PC-9 (cell line): ENCODE measurements around the gene ZNF618. TPM values are rescaled to one million over a fixed set of nuclear protein-coding genes. Genes with fewer than 3 reads are reported as not detected.

ENCODE experiments used
- BruUV-seq: library from RNA; stranded (reverse); fragments of 400-500 nt; replicated peaks from 2 replicates; lab custom pipeline; 2021; lab: Mats Ljungman, UMichigan
- CTCF ChIA-PET: fragments of 300-600 bp; sonication (Branson Sonifier 250); formaldehyde crosslinking; loops from one replicate; lab custom pipeline; 2022; ENCODE audit warnings: antibody characterized with exemption; lab: Charles Lee
- POLR2A ChIA-PET: fragments of 300-600 bp; sonication (Branson Sonifier 250); formaldehyde crosslinking; loops from one replicate; lab custom pipeline; 2022; ENCODE audit warnings: antibody characterized with exemption; ENCODE audit not compliant: unreplicated experiment; lab: Charles Lee
- DNase-seq, 2 experiments: peaks; one replicate each; pipeline versions ENCODE4 v3.0.0 to v3.0.0-alpha.2; 2015 to 2022; ENCODE audit warnings: mixed read lengths in 1 of 2
- H2AFZ ChIP-seq: fragments of 200-600 bp; sonication (generic); 2 replicates; pipeline ENCODE4 v1.8.1; 2017; ENCODE audit warnings: antibody characterized with exemption
- H3F3A ChIP-seq: fragments of 200-600 bp; sonication (generic); 2 replicates; pipeline ENCODE4 v1.8.1; 2017; ENCODE audit warnings: antibody characterized with exemption, mild to moderate bottlenecking, low read depth; ENCODE audit not compliant: insufficient read depth
- H3K27ac ChIP-seq: fragments of 200-600 bp; sonication (generic); 2 replicates; pipeline ENCODE4 v1.6.1; 2016; ENCODE audit warnings: mixed run types
- H3K27me3 ChIP-seq: fragments of 200-600 bp; sonication (generic); 2 replicates; pipeline ENCODE4 v1.6.1; 2016; ENCODE audit warnings: low read depth, mixed run types; ENCODE audit not compliant: insufficient read depth
- H3K36me3 ChIP-seq: fragments of 200-600 bp; sonication (generic); 2 replicates; pipeline ENCODE4 v1.6.1; 2016; ENCODE audit warnings: low read depth, mixed run types
- H3K4me1 ChIP-seq: fragments of 200-600 bp; sonication (generic); replicated peaks from 2 replicates; pipeline ENCODE4 v1.6.1; 2016; ENCODE audit warnings: mixed run types; ENCODE audit not compliant: insufficient read depth
- H3K4me2 ChIP-seq: fragments of 200-600 bp; sonication (generic); 2 replicates; pipeline ENCODE4 v1.6.1; 2017; ENCODE audit warnings: mixed run types
- H3K4me3 ChIP-seq: fragments of 200-600 bp; sonication (generic); 2 replicates; pipeline ENCODE4 v1.6.1; 2016; ENCODE audit warnings: mixed run types
- H3K79me2 ChIP-seq: fragments of 200-600 bp; sonication (generic); 2 replicates; pipeline ENCODE4 v1.6.1; 2017; ENCODE audit warnings: low read depth, mixed run types
- H3K9me2 ChIP-seq: fragments of 200-600 bp; sonication (generic); 2 replicates; pipeline ENCODE4 v1.8.1; 2017; ENCODE audit warnings: mild to moderate bottlenecking; ENCODE audit not compliant: insufficient read depth
- H3K9me3 ChIP-seq: fragments of 200-600 bp; sonication (generic); 2 replicates; pipeline ENCODE4 v1.8.1; 2016; ENCODE audit warnings: low read depth; ENCODE audit not compliant: insufficient read depth
- H4K20me1 ChIP-seq: fragments of 200-600 bp; sonication (generic); 2 replicates; pipeline ENCODE4 v1.8.1; 2017; ENCODE audit not compliant: insufficient read depth
- CTCF ChIP-seq: fragments of 200-600 bp; sonication (generic); conservative IDR thresholded peaks from 2 replicates; pipeline ENCODE4 v1.6.1; 2017; ENCODE audit warnings: mixed run types, antibody characterized with exemption, mild to moderate bottlenecking, moderate library complexity
- EZH2 ChIP-seq: fragments of 200-600 bp; sonication (generic); IDR thresholded peaks from 2 replicates; pipeline ENCODE4 v1.8.0; 2017; ENCODE audit warnings: antibody characterized with exemption, low read depth
- intact Hi-C: fragments of 100-400 bp; cut with micrococcal nuclease; formaldehyde crosslinking; loops from one replicate; pipeline ENCODE4 v1.10.0; 2022; ENCODE audit not compliant: unreplicated experiment
- total RNA-seq: library from RNA; stranded (reverse); gene quantifications from 2 replicates; pipeline ENCODE4 v1.2.3, GENCODE V29; 2021

The ZNF618 gene
- total RNA-seq, 1 experiment from 2014 or later, result 0.20 TPM

- Histone ChIP-seq H3K27me3 (peaks cover 52% of the 10 kb centered on the region; the same call in 1 of the 2 replicates), H3K79me2 (no peaks in the 10 kb centered on the region), H3K9me3 (no peaks in the 10 kb centered on the region), H3K4me3 (no peak overlapping the region), H2AFZ (no peak overlapping the region), H3K9me2 (no peaks in the 10 kb centered on the region), H3K4me2 (no peak overlapping the region), H3K4me1 (no peaks in the 10 kb centered on the region), H3K36me3 (no peaks in the 10 kb centered on the region), H4K20me1 (no peaks in the 10 kb centered on the region), H3F3A (no peaks in the 10 kb centered on the region), H3K27ac (no peak overlapping the region)
- ChIA-PET CTCF (no interaction called here), POLR2A (no interaction called here)
- DNase-seq, result no peak
- TF ChIP-seq EZH2 (no peak), CTCF (no peak)
- intact Hi-C loops, result no loop called here
- no TSS peak for BruUV-seq
Measured at GRCh38 chr9:113863345-113863744, 12.8 kb upstream of the ZNF618 start.

GRCh38 chr9:113868501-113868900 lies 7.6 kb upstream of the ZNF618 start:
- Histone ChIP-seq H3K4me2 (no peak overlapping the region), H4K20me1 (no peaks in the 10 kb centered on the region), H3K4me1 (no peaks in the 10 kb centered on the region), H3K27me3 (peaks cover 80% of the 10 kb centered on the region), H3K79me2 (no peaks in the 10 kb centered on the region), H3K9me2 (no peaks in the 10 kb centered on the region), H3K4me3 (no peak overlapping the region), H2AFZ (no peak overlapping the region), H3K9me3 (no peaks in the 10 kb centered on the region), H3K36me3 (no peaks in the 10 kb centered on the region), H3K27ac (no peak overlapping the region), H3F3A (no peaks in the 10 kb centered on the region)
- intact Hi-C loops, result no loop called here
- CTCF ChIA-PET, result no interaction called here
- no peak for DNase-seq
- no TSS peak for BruUV-seq
- no peak for TF ChIP-seq CTCF
- TF ChIP-seq EZH2, result no peak
- POLR2A ChIA-PET, result interaction anchor here (0.6 kb wide), 1 partner anchor 92 kb away, joined by 8 read pairs; no protein-coding TSS in a partner anchor

- H3K9me2 ChIP-seq, result no peaks in the 10 kb centered on the region
- no peaks in the 10 kb centered on the region for H3K9me3 ChIP-seq
- H3K79me2 ChIP-seq, result no peaks in the 10 kb centered on the region
- no peaks in the 10 kb centered on the region for H3K36me3 ChIP-seq
- H3K4me3 ChIP-seq, result no peak overlapping the region
- H3K4me2 ChIP-seq, result no peak overlapping the region
- intact Hi-C loops, result loop anchor here (10.0 kb wide), 1 partner anchor 138 kb away; no protein-coding TSS in a partner anchor
- no TSS peak for BruUV-seq
- peaks cover 69% of the 10 kb centered on the region for H3K27me3 ChIP-seq
- ChIA-PET POLR2A (no interaction called here), CTCF (interaction anchor here (0.6 kb wide), 1 partner anchor 66 kb away, joined by 3 read pairs; no protein-coding TSS in a partner anchor)
- no peaks in the 10 kb centered on the region for H4K20me1 ChIP-seq
- no peaks in the 10 kb centered on the region for H3F3A ChIP-seq
- H2AFZ ChIP-seq, result no peak overlapping the region
- TF ChIP-seq CTCF (no peak), EZH2 (no peak)
- H3K4me1 ChIP-seq, result no peaks in the 10 kb centered on the region
- DNase-seq, result no peak
- H3K27ac ChIP-seq, result no peak overlapping the region
Measured at GRCh38 chr9:113872485-113873143, 3.5 kb upstream of the ZNF618 start.
